Upper lobe of left lung (tissue), 4 donors: ENCODE measurements around the gene ST7.

ENCODE experiments used
- CTCF ChIP-seq, 6 experiments: fragments of 450-650 bp in 4 of 6; fragments of 200-600 bp in 2 of 6; sonication (generic) in 2 of 6; IDR thresholded peaks; one replicate each; pipeline ENCODE4 v1.5.1; 2016 to 2019; ENCODE audit warnings: antibody characterized with exemption in 6 of 6
- EP300 ChIP-seq, 4 donors: sonication (generic); formaldehyde crosslinking; IDR thresholded peaks; one replicate each; pipeline ENCODE4 v1.5.1; 2017; ENCODE audit warnings: antibody characterized with exemption in 4 of 4, control low read depth in 2 of 4
- POLR2A ChIP-seq, 4 donors: fragments of 450-650 bp; IDR thresholded peaks; one replicate each; pipeline ENCODE4 v1.5.1; 2016 to 2017; ENCODE audit warnings: antibody characterized with exemption in 4 of 4, mild to moderate bottlenecking in 2 of 4

DNA sequence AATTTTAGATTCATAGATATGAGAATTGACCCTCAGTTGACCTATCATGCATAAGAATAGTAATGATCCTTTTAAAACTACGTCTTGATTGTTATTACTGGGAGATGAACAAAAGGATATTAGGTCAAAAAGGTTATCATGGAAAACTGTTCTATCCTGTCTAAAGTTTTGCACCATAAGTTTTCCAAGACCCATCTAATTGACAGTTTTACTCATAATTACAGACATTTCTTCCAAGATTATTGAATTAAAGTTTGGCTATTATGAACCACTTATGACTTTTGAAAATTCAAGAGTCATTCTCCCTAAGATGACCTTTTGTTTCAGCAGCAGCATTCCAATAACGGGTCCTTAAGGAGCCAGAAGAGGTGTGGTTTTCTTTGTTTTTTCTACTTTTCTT lies 225.3 kb downstream of the ST7 start:
- no peak for TF ChIP-seq CTCF (IDR thresholded peaks at IDR 0.05)
- TF ChIP-seq POLR2A (IDR thresholded peaks at IDR 0.05), result no peak
- no peak for TF ChIP-seq EP300 (IDR thresholded peaks at IDR 0.05)
